Endothelial cell of umbilical vein (primary cell): Measurements from ENCODE around the gene OR12D2. TPM values are rescaled to one million over a fixed set of nuclear protein-coding genes. Genes with fewer than 3 reads are reported as not detected.

Experiments used
- BruUV-seq: library from RNA; stranded (reverse); fragments of 400-500 nt; replicated peaks from 2 replicates; lab custom pipeline; 2021; lab: Mats Ljungman, UMichigan
- CTCF ChIA-PET: fragments of 300-600, 350-600 bp; sonication (Branson Sonifier 250); formaldehyde crosslinking; loops from one replicate; lab custom pipeline; 2021; ENCODE audit warnings: antibody characterized with exemption, inconsistent platforms; lab: Charles Lee
- POLR2A ChIA-PET: fragments of 300-600, 350-600 bp; sonication (Branson Sonifier 250); formaldehyde crosslinking; loops from one replicate; lab custom pipeline; 2021; ENCODE audit warnings: antibody characterized with exemption, inconsistent platforms; lab: Charles Lee
- DNase-seq: peaks from one replicate; pipeline ENCODE4 v3.0.0-alpha.2; 2011; ENCODE audit warnings: low read depth, low spot score
- FAIRE-seq: peaks from 2 replicates; lab custom pipeline; 2011; peaks lifted over from hg19 to GRCh38; lab: Jason Lieb, UNC
- H2AFZ ChIP-seq: 2 replicates; pipeline ENCODE4 v1.6.0; 2012; ENCODE audit warnings: low read depth, low read length, control low read depth, inconsistent platforms
- H3K27ac ChIP-seq: 2 replicates; pipeline ENCODE4 v1.5.1; 2011; ENCODE audit warnings: low read depth, mild to moderate bottlenecking, control low read depth, low read length, moderate library complexity; ENCODE audit not compliant: insufficient read depth
- H3K27me3 ChIP-seq, 2 experiments: 2 replicates each; pipeline versions ENCODE4 v1.6.0 to v1.6.1; 2011; ENCODE audit warnings: low read length in 2 of 2, mixed read lengths in 1 of 2; ENCODE audit not compliant: control insufficient read depth in 2 of 2, insufficient read depth in 2 of 2
- H3K36me3 ChIP-seq, 2 experiments: 2 replicates in 1 of 2; 3 replicates in 1 of 2; pipeline ENCODE4 v1.5.1; 2011; ENCODE audit warnings: low read length in 2 of 2, mild to moderate bottlenecking in 1 of 2, moderate library complexity in 1 of 2; ENCODE audit not compliant: control insufficient read depth in 2 of 2, insufficient read depth in 2 of 2; ENCODE audit errors: extremely low read depth in 1 of 2
- H3K4me1 ChIP-seq: 3 replicates; pipeline ENCODE4 v1.5.1; 2011; ENCODE audit warnings: mild to moderate bottlenecking, low read length; ENCODE audit not compliant: control insufficient read depth, insufficient read depth; ENCODE audit errors: extremely low read depth
- H3K4me2 ChIP-seq: 2 replicates; pipeline ENCODE4 v1.6.1; 2011; ENCODE audit warnings: low read length, control low read depth, mixed read lengths; ENCODE audit not compliant: insufficient read depth
- H3K4me3 ChIP-seq, 3 experiments: fragments of 200-600 bp in 1 of 3; sonication (generic), shearing (Covaris generic) in 1 of 3; replicated peaks in 1 of 3; 2 replicates each; pipeline ENCODE4 v1.5.1; 2011 to 2016; ENCODE audit warnings: control low read depth in 3 of 3, low read length in 3 of 3, mild to moderate bottlenecking in 2 of 3, inconsistent platforms in 1 of 3, low read depth in 1 of 3, moderate library complexity in 1 of 3; ENCODE audit not compliant: insufficient read depth in 1 of 3
- H3K79me2 ChIP-seq: 2 replicates; pipeline ENCODE4 v1.6.0; 2012; ENCODE audit warnings: low read length, inconsistent platforms; ENCODE audit not compliant: control insufficient read depth, insufficient read depth
- H3K9ac ChIP-seq: replicated peaks from 2 replicates; pipeline ENCODE3; 2011; ENCODE audit warnings: low read length, control low read depth; ENCODE audit not compliant: insufficient read depth; ENCODE audit errors: extremely low read depth
- H3K9me1 ChIP-seq: replicated peaks from 3 replicates; pipeline ENCODE4 v1.6.0; 2011; ENCODE audit warnings: mild to moderate bottlenecking, low read length; ENCODE audit not compliant: control insufficient read depth, insufficient read depth; ENCODE audit errors: extremely low read depth
- H3K9me3 ChIP-seq: replicated peaks from 2 replicates; pipeline ENCODE4 v1.5.1; 2012; ENCODE audit warnings: low read length, inconsistent platforms; ENCODE audit not compliant: control insufficient read depth, insufficient read depth
- H4K20me1 ChIP-seq: replicated peaks from 2 replicates; pipeline ENCODE3; 2011; ENCODE audit warnings: mild to moderate bottlenecking, low read length; ENCODE audit not compliant: control insufficient read depth, insufficient read depth; ENCODE audit errors: extremely low read depth
- EZH2 ChIP-seq: IDR thresholded peaks from 2 replicates; pipeline ENCODE4 v1.6.1; 2012; ENCODE audit warnings: borderline replicate concordance, low read depth, mild to moderate bottlenecking, moderate library complexity, low read length, inconsistent platforms; ENCODE audit not compliant: severe bottlenecking
- FOS ChIP-seq: IDR thresholded peaks from 2 replicates; pipeline ENCODE4 v1.6.1; 2011; ENCODE audit warnings: mild to moderate bottlenecking, low read length, moderate library complexity, borderline replicate concordance; ENCODE audit not compliant: insufficient read depth
- GATA2 ChIP-seq: IDR thresholded peaks from 2 replicates; pipeline ENCODE4 v1.7.0; 2011; ENCODE audit warnings: low read depth, mild to moderate bottlenecking, moderate library complexity, mixed read lengths, low read length; ENCODE audit not compliant: insufficient read length, insufficient read depth
- JUN ChIP-seq: IDR thresholded peaks from 2 replicates; pipeline ENCODE4 v1.6.1; 2011; ENCODE audit warnings: borderline replicate concordance, low read depth; ENCODE audit not compliant: insufficient read length, insufficient read depth
- MYC ChIP-seq: IDR thresholded peaks from one replicate; pipeline ENCODE4 v1.6.1; 2011; ENCODE audit warnings: mild to moderate bottlenecking, low read depth, low read length
- POLR2A ChIP-seq: IDR thresholded peaks from 2 replicates; pipeline ENCODE4 v1.6.1; 2012; ENCODE audit warnings: low read depth, mild to moderate bottlenecking, control low read depth, low read length
- POLR2AphosphoS5 ChIP-seq: IDR thresholded peaks from 2 replicates; pipeline ENCODE4 v1.6.1; 2012; ENCODE audit warnings: low read depth, mild to moderate bottlenecking, control low read depth, low read length, moderate library complexity; ENCODE audit not compliant: insufficient read depth
- dilution Hi-C: fragments of 300-500 bp; cut with MboI; formaldehyde crosslinking; loops from one replicate; pipeline ENCODE4 v1.15.0; 2019; ENCODE audit warnings: low sequenced_read_pairs; ENCODE audit not compliant: extremely low pct_ligation_motif_present
- intact Hi-C: fragments of 100-400 bp; cut with micrococcal nuclease; formaldehyde crosslinking; loops from one replicate; pipeline ENCODE4 v1.10.0; 2022
- polyA plus RNA-seq, 4 experiments: library from polyadenylated mRNA; depleted of rRNA in 3 of 4; stranded (reverse) in 3 of 4; unstranded in 1 of 4; fragments of >200 nt; gene quantifications; 2 replicates each; pipeline versions ENCODE4 v1.2.1 to v1.2.3, GENCODE V29; 2011 to 2012; ENCODE audit warnings: missing spikeins in 1 of 4
- total RNA-seq: library from RNA; stranded (reverse); gene quantifications from 2 replicates; pipeline ENCODE4 v1.2.3, GENCODE V29; 2021
- TF ChIP-seq, protein P1 (sequence below), 2 donors: IDR thresholded peaks; 1 replicate in 1 of 2; 2 replicates in 1 of 2; pipeline ENCODE4 v1.5.1; 2011; ENCODE audit warnings: low read length in 2 of 2, mild to moderate bottlenecking in 2 of 2, moderate library complexity in 2 of 2, control low read depth in 1 of 2, inconsistent platforms in 1 of 2, low read depth in 1 of 2; ENCODE audit not compliant: insufficient read depth in 1 of 2; ENCODE audit errors: extremely low read depth in 1 of 2
- TF ChIP-seq, protein P2 (sequence below): IDR thresholded peaks from 2 replicates; pipeline ENCODE4 v1.6.1; 2011; ENCODE audit not compliant: insufficient read depth, insufficient read length

The OR12D2 gene
- total and polyA plus RNA-seq, 2 donors (not counting 3 experiments of a cell fraction or from before 2014, with no cell fraction given), result not detected

DNA sequence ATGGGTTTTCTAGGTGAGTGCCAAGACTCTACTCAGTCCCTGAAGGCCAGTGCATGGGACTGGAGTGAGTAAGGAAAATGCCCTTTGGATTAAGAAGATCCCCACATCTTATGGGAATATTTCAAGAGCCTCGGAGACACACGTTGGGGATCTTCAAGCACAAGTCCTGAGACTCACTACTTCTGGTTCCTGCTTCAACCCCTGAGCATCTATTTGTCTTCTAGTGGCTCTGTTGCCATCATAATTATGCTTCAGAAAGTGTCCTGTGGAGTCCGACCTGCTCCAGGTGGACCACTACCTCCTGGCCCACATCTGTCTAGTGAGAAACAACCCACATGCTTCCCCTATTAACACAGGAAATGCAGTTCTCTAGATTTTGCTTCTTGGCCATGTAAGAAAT, 26.7 kb upstream of the OR12D2 start, which contains the start of gene OR5V1:
OR5V1 (minus strand) TSS at position 101 of the 400 bp plus-strand sequence. CDS start 12,670 bp downstream, outside the sequence.
- no peak for TF ChIP-seq POLR2AphosphoS5
- TF ChIP-seq MYC, result no peak
- TF ChIP-seq GATA2, result no peak
- TF ChIP-seq, protein P1, sequence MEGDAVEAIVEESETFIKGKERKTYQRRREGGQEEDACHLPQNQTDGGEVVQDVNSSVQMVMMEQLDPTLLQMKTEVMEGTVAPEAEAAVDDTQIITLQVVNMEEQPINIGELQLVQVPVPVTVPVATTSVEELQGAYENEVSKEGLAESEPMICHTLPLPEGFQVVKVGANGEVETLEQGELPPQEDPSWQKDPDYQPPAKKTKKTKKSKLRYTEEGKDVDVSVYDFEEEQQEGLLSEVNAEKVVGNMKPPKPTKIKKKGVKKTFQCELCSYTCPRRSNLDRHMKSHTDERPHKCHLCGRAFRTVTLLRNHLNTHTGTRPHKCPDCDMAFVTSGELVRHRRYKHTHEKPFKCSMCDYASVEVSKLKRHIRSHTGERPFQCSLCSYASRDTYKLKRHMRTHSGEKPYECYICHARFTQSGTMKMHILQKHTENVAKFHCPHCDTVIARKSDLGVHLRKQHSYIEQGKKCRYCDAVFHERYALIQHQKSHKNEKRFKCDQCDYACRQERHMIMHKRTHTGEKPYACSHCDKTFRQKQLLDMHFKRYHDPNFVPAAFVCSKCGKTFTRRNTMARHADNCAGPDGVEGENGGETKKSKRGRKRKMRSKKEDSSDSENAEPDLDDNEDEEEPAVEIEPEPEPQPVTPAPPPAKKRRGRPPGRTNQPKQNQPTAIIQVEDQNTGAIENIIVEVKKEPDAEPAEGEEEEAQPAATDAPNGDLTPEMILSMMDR (IDR thresholded peaks at IDR 0.05; ENCODE audit: extremely low read depth in 1 of 2, insufficient read depth in 1 of 2, low read depth in 1 of 2, low read length in 2 of 2), result no peak
- TF ChIP-seq EZH2, result no peak
- TF ChIP-seq FOS, result no peak
- no peak for TF ChIP-seq JUN
- TF ChIP-seq, protein P2, sequence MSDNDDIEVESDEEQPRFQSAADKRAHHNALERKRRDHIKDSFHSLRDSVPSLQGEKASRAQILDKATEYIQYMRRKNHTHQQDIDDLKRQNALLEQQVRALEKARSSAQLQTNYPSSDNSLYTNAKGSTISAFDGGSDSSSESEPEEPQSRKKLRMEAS, result no peak
- no peak for TF ChIP-seq POLR2A
- H2AFZ ChIP-seq, result no peak within 1 kb of the TSS
- dilution Hi-C loops, result no loop called here
- H3K4me1 ChIP-seq, result no peaks in the 10 kb centered on the region
- no peaks in the 10 kb centered on the region for H3K79me2 ChIP-seq
- no peaks in the 10 kb centered on the region for H4K20me1 ChIP-seq
- H3K27ac ChIP-seq, result no peak within 1 kb of the TSS
- H3K9me3 ChIP-seq, result no peaks in the 10 kb centered on the region
- no peaks in the 10 kb centered on the region for H3K36me3 ChIP-seq
- CTCF ChIA-PET, result no interaction called here
- POLR2A ChIA-PET, result no interaction called here
- H3K4me2 ChIP-seq, result no peak within 1 kb of the TSS
- H3K27me3 ChIP-seq, result no peaks in the 10 kb centered on the region
- intact Hi-C loops, result no loop called here
- FAIRE-seq, result no peak
- DNase-seq, result no peak
- no TSS peak for BruUV-seq
- H3K9ac ChIP-seq, result no peak within 1 kb of the TSS
- H3K4me3 ChIP-seq, result no peak within 1 kb of the TSS
- H3K9me1 ChIP-seq, result no peaks in the 10 kb centered on the region
